Upper lobe of left lung (tissue), 4 donors: ENCODE measurements around the gene TBC1D16.

ENCODE experiments used
- EP300 ChIP-seq, 4 donors: sonication (generic); formaldehyde crosslinking; IDR thresholded peaks; one replicate each; pipeline ENCODE4 v1.5.1; 2017; ENCODE audit warnings: antibody characterized with exemption in 4 of 4, control low read depth in 2 of 4
- POLR2A ChIP-seq, 4 donors: fragments of 450-650 bp; IDR thresholded peaks; one replicate each; pipeline ENCODE4 v1.5.1; 2016 to 2017; ENCODE audit warnings: antibody characterized with exemption in 4 of 4, mild to moderate bottlenecking in 2 of 4
- POLR2AphosphoS5 ChIP-seq, 2 donors: sonication (generic); formaldehyde crosslinking; IDR thresholded peaks; one replicate each; pipeline ENCODE4 v1.5.1; 2017; ENCODE audit warnings: antibody characterized with exemption in 2 of 2
- TF ChIP-seq, protein P1 (sequence below), 6 experiments: fragments of 450-650 bp in 4 of 6; fragments of 200-600 bp in 2 of 6; sonication (generic) in 2 of 6; IDR thresholded peaks; one replicate each; pipeline ENCODE4 v1.5.1; 2016 to 2019; ENCODE audit warnings: antibody characterized with exemption in 6 of 6

DNA sequence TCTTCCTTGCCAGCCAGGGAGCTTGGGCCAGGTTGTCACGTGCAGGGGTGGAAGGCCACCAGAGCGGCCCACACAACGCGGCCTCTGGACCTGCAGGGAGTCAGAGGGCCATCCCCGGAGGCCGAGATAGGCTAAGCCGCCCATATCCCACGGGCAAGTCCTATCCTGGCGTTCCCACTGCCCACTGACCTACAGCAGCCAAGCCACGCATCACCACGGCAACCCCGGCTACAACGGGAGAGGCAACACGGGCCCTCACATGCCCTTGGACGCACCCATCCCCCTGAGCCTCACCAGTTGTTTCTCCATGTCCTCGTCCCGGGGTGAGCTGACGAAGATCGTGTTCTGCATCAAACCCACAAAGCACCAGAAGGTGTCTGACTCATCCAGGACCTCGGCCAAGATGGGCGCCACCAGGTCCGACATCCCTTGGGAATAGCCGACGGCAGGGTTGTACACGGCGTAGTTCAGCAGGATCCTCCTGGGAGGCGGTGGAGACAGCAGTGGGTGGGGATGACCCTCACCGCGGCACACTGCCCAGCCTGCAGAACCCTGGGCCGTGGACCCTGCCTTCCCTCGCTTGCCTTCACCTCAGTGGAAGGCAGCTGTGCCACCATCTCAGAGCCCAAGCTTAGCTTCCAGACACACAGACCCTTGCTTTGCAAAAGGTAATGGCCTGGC, 88.2 kb downstream of the TBC1D16 start:
- no peak for TF ChIP-seq POLR2A (IDR thresholded peaks at IDR 0.05)
- TF ChIP-seq, protein P1, sequence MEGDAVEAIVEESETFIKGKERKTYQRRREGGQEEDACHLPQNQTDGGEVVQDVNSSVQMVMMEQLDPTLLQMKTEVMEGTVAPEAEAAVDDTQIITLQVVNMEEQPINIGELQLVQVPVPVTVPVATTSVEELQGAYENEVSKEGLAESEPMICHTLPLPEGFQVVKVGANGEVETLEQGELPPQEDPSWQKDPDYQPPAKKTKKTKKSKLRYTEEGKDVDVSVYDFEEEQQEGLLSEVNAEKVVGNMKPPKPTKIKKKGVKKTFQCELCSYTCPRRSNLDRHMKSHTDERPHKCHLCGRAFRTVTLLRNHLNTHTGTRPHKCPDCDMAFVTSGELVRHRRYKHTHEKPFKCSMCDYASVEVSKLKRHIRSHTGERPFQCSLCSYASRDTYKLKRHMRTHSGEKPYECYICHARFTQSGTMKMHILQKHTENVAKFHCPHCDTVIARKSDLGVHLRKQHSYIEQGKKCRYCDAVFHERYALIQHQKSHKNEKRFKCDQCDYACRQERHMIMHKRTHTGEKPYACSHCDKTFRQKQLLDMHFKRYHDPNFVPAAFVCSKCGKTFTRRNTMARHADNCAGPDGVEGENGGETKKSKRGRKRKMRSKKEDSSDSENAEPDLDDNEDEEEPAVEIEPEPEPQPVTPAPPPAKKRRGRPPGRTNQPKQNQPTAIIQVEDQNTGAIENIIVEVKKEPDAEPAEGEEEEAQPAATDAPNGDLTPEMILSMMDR (IDR thresholded peaks at IDR 0.05), result no peak
- TF ChIP-seq POLR2AphosphoS5 (IDR thresholded peaks at IDR 0.05), result no peak
- no peak for TF ChIP-seq EP300 (IDR thresholded peaks at IDR 0.05)
